ENCODE measurements around the gene PDE4B.

The PDE4B gene

DNA sequence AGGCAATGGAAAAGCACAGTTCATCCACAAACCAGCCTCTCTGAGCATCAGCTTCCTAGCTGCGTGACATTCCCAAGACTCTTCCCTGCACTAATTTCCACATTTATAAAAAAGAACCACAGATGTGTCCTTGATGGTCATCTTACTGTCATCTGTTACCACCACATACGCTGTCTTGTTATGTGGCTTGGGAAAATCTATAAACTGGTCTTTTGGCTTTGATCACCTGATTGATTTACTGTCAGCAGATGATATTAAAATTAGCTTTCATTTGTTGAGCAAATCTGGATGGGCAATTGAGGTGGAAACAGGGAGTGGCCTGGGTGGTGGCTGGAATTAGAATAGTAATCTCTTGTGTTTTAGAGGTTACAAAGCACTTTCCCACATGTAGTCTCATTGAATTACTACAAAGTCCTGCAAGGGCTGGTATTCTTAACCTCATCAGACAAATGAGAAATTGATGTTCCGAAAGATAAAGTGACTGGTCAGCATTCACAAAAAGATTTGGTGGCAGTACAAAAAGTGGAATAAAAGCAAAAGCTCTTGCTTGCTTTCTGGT, 509.6 kb downstream of the PDE4B start:
- TF ChIP-seq CTCF (IDR thresholded peaks at IDR 0.05): no peak

GRCh38 chr1:66302815-66303214, 510.1 kb downstream of the PDE4B start:
- no peak for TF ChIP-seq CTCF (IDR thresholded peaks at IDR 0.05)

DNA sequence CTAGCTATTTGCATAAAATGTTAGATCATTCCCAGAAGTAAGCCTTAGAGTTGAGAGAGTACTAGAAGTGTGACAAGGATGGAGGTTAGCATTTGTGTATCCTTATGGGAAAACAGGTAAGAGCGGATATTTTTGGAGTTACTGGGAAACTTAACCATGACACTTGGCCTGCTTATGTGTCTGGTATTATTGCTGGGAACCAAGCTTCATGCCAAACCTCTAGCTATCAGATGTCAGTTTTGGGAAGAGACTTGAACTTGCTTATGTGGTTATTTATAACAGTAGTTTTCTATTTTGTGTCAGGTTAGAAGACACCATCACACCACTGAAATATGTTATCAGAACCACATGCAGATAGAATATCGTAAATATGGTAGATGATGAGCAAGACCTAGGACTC, 511.0 kb downstream of the PDE4B start:
- no peak for TF ChIP-seq CTCF (IDR thresholded peaks at IDR 0.05)

- TF ChIP-seq CTCF (IDR thresholded peaks at IDR 0.05): no peak
Measured at GRCh38 chr1:66304128-66304527, 511.4 kb downstream of the PDE4B start.

GRCh38 chr1:66305927-66306326, 513.2 kb downstream of the PDE4B start:
- TF ChIP-seq CTCF (IDR thresholded peaks at IDR 0.05): no peak

DNA sequence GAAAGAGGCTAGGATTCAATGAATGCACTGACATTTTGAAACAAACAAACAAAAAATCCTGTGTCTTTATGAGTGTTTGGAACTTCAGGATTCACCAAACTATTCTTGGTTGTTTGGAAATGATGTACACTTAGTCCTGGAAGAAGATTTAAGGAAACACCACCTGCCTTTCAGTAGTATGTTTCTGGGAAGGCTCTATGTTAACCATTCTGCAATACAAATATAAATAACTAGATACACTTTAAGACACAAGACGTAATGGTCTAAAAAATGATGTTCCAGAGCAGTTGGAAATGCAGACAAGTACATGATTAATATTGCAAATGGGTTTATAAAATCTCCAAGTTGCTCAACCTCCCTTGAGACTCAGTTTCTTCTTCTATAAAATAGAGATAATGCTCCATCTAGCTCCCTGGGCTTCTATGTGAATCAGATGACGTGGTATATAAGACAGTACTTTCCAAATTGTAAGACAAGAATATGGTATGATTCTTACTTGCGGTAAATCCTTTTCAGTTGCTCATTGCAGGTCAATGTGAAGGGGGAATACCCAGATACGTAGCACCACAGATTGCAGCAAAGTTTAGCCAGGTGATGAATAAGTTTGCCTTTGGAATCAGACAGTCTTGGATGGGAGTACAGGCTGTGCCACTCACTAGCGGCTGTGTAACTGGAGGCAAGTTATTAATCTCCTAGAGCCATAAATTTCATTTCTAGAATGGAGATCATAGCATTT, 516.5 kb downstream of the PDE4B start:
- TF ChIP-seq CTCF (IDR thresholded peaks at IDR 0.05): no peak

GRCh38 chr1:66311092-66311491, 518.4 kb downstream of the PDE4B start:
- TF ChIP-seq CTCF (IDR thresholded peaks at IDR 0.05): no peak

Measured in LNCAP (cell line).